Lung microvascular endothelial cell (primary cell): Measurements from ENCODE around the gene GPR161. TPM values are rescaled to one million over a fixed set of nuclear protein-coding genes. Genes with fewer than 3 reads are reported as not detected.

Source experiments
- DNase-seq, 2 donors: peaks; one replicate each; pipeline versions ENCODE4 v3.0.0 to v3.0.0-alpha.2; 2010; ENCODE audit warnings: low read depth in 2 of 2
- total RNA-seq: library from RNA; depleted of rRNA; stranded (reverse); fragments of >200 nt; gene quantifications from 2 replicates; pipeline ENCODE4 v1.2.1, GENCODE V29; 2014

Gene GPR161
- total RNA-seq, 1 donor from 2014 or later: 9.5 TPM

DNA sequence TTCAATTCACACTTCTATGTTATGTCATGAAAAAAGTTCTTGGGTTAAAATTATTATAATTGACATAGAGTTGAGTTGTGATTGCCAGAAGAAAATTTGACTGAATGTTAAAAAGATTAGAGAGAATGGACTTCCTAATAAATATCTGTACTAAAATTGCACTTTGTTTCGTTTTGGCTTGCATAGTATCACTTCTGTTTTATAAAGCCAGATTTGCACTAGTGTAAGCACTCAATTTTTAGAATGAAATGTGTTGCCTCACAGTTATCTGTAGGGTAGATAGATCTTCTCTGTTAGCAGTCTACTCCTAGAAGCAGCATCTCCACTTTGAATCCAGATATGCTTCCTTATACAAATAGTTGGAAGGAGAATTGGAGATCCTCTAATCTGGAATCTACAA is 104.7 kb downstream of the GPR161 start:
- DNase-seq: no peak

DNA sequence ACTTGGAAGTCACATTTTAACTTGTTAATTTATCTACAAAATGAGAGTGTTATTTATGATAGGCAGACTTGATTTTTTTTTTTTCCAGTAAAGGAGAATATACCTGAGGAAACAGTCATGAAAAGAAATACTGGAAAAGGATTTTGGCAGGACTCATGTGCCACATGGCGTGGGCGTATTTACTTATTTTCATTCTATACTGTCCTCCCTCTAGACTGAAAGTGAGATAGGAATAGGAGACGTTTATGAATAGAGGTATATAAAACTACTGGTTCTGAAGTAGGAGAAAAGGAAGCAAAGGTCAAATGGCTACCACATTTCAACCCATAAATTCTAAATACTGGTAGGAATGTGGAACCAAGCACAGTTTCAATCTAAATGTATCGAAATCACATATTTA is 105.1 kb downstream of the GPR161 start:
- no peak for DNase-seq

DNA sequence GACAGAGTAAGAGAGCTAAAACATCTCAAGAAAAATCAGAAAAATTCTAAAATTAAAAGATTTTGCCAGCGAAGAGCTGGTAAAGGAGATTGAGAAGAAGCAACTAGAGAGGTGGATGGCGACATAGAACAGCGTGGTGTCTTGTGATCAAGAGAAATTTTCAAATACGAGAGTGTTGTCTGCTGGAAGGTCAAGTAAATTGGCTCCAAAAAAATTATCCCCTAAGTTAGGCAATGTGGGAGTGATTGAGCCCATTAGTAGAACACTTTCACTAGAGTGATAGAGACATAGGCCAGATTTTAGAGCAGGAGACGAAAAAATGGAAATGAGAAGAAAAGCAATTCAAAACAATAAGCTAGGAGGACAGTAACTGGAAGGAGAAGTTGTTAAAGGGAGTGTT is 105.5 kb downstream of the GPR161 start:
- no peak for DNase-seq

Other genes with a start within 250 kb of the GPR161 start
- not detected in 2 replicates for gene ADCY10, start 222.8 kb downstream of the GPR161 start, total RNA-seq
- gene DCAF6, start 200.2 kb downstream of the GPR161 start, total RNA-seq: 37.5 and 39.2 TPM in 2 replicates
- gene MPC2, start 199.9 kb downstream of the GPR161 start, total RNA-seq: 19.0 and 19.6 TPM in 2 replicates
- gene TIPRL, start 42.0 kb upstream of the GPR161 start, total RNA-seq: 25.5 and 30.0 TPM in 2 replicates
- 33.3 and 46.2 TPM in 2 replicates for gene SFT2D2, start 89.1 kb upstream of the GPR161 start, total RNA-seq
- 0.22 and 0.60 TPM in 2 replicates for gene TBX19, start 143.9 kb upstream of the GPR161 start, total RNA-seq